Activated CD8-positive, alpha-beta memory T cell treated with anti-CD3 and anti-CD28 coated beads for 48 hours (primary cell): ENCODE measurements around the gene CLCF1.

ENCODE experiments used
- DNase-seq, 3 experiments: peaks; one replicate each; pipeline ENCODE4 v3.0.0-alpha.2; 2020; ENCODE audit warnings: low read depth in 2 of 3, low spot score in 2 of 3

Gene CLCF1

DNA sequence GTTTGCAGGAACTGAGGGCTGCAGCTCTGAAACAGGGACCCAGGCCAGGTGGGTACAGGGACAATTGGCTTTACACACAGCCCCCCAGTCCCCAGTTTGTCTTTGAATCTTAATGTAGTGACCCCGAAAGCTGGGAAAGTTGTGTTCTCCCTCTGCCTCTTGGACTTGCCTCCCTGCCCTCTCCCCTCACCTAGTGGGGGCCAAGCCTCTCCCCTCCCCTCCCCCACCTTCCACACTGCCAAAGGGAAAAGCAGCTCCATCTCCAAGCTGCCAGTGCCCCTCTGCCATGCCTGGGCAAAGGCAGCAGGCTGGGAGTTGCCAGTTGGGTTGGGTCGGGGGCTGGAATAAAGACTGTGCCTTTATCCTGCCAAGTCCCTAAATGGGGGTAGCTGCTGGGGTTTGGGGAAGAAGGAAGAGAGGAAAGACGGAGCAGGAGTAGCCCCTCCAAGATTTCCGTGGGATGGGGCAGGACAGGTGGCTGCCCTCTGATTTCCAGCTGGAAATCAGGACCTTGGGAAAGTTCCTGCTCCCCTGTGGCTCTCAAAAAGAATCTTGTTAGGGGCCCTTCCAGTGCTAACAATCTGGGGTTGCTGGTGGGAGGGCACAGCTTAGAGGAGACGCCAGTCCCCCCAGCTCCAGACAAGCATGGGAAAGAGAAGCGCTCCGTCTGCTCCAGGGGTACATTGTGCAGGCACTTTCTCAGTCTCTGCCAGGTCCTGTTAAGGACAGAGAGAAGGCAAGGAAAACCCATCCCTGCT, 2.8 kb upstream of the CLCF1 start:
- no peak for DNase-seq

DNA sequence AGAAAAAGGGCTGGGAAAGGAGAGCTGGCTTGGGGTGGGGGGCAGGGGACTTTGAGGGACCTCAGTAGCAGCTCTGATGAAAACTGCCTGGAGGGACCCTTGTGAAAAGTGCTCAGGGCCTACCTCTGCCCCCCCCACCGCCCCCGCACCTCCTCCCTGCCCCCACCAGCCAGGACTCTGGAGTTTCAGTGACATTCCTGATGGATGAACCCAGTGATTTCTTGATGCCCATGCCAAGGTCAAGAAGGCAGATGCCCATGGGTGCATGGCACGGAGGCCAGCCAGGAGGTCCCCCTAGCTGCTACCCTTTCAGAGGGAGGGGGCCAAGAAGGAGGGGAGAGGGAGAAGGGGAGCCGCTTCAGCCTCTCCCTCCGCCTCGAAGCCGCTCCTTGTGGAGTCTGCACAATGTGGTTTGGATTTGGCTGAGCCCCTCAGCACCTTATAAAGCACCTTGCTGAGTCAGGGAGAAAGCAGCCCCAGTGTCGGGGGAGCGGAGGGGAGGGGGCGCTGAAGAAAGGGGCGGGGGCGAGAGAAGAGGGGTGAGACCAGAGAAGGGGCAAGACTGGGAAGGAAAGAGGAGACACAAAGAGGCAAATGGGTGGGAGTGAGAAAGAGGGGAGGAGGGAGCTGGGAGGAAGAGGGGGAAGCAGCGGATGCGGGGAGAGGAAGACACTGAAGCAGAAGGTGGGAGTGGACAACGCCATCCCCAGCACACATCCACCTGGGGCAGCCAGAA, 2.1 kb upstream of the CLCF1 start:
- no peak for DNase-seq

DNA sequence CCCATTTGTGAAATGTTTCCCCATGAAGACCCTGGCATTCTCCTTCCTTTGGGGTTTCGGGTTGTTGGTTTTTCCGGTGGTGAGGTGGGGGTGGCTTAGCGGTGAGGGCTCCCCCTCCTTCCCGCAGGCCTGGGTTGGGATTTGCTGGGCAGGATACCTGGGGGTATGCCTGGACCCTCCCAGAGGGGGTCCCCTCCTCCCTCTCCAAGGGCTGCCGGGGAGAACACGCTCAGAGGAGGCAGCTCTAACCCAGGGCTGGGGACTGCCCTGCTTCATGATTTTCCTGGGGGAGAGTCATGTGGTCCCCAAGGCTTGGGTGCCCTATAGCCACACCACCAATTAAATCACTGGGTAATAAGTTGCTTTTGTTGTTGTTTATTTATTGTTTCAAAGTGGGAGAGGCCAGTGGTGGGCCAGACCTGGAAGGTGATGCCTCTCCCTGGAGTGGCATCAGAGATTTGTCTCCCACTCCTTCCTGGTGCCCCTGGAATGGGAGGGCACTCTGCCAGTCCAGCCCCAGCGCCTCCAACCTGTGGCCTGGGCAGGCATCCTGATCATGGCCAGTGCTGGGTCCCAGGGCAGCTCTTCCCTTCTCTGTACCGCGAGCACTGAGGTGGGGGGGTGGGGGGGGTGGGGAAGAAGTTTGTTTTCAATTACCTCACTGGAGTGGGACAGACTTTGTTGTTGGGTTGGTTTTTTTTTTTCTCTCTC, 1.3 kb upstream of the CLCF1 start:
- DNase-seq, result no peak

DNA sequence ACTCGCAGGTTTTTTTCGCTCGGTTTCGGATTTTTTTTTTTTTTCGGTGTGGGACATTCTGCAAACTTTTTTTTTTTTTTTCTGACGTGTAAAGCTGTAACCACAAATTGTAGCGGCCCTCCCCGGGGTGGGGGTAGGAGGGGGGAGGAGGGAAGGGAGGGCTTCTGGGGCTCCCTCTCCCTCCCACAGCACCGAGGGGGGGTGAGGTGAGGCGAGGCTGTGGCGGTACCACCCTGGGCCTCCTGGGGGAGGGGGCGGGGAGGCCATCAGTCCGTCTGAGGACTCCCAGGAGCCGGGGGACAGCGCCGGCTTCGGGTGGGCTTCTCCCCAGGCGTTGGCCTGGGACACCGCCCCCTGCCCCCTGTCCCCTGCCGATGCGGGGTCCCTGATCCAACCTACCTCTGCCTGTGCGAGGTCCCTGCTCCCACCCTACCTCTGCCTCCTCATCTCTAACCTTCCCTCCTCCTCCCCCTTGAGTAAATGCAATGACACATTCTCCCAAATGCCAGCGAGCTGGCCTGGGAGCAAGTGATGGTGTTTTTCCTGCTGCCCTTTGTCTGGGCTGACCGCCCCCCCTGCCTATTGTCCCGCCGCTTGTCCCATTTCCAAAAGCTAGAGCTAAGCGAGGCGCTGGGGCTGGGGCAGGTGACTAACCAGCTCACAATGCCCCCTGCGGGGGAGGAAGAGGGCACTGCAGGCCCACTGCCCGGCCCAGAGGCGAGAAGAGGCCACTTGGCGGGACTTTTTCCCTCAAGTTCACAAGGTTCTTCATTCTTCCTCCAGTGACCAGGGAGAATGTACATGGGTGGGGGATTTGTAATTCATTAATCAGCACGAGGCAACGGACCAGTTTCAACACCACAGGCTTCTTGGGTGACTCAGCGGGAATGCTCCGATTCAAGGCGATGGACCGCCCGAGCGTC, 511 bp upstream of the CLCF1 start:
- DNase-seq, result peak in 1 of 3 experiments; percentile 54

DNA sequence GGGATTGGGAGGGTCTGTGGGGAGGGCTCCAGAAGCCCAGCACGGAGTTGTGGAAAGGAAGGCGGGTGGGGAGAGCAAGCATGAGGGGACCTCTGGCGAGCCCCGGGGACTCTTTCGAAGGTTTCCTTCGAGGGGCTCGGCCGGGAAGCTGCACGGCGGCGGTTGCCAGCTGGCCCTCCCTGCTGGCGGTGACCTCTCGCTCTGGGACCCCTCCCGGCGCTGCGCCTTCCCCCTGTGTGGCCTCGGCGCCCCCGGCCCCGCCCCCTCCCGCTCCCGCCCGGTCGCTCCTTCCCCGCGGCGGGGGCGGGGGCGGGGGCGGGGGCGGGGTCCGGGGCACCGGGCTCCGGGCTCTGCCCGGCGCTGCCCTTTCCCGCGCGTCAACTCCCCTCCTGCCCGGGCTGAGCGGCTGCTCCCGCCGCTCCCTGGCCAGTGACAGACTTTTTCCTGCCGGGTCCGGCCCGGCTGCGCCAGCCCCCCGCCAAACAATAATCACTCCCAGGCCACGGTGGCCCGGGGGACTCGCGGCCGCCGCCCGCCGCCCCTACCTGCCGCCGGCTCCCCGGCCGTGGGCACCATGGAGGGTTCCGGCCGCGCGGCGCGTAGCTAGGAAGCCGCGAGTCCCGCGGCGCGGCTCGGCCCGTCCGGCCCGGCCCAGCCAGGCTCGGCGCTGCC, 941 bp downstream of the CLCF1 start:
- no peak for DNase-seq

DNA sequence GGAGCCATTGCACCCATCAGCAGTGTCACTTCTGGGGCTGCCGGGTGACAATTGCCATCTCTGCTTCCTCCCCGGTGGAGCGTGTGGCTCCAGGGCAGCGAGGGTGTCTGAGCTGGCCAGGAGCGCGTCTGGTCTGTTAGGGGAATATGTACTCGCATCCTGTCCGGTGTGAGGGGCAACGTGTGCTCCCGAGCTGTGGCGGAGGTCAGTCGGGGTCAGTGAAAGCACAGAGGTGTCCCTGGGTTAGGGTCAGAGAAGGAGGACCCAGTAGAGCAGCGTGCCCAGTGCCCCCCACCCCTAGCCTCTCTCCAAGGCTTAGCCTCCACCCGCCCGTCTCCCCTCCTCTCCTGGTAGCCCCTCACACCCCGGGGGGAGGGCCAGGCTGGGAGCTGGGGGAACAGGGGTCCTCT, 1.5 kb downstream of the CLCF1 start:
- no peak for DNase-seq

DNA sequence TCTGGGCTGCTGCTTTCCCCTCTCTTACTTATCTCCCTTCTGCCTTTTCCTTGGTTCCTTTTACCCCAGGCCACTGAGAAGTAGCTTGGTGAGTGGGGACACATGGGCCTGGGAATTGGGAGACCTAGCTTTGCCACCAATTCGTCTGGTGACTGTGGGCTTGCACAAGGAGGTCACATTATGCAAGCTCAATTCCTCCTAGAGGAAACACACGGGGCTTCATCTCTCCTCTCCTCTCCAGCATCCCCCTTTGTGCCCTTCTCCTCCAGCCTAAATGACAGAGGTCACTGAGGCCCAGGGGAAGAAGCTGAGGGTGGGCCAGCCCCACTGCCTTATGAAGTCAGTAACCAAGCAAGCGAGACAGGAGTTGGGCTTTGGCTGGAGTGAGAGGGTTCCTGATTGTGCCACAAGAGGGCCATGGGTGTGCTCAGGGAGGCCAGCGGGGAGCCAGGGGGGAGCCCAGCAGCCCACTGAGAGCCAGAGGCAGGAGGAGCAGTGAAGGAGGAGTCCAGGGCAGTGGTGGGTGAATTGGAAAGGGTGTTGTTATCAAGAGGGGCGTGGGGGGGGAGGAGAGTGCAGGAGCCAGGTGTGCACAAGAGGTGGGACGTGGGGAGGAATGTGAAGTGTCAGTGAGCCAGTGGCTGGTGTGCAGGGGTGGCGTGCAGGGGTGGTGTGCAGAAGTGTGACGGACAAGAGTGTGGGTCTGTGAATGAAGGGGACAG, 2.0 kb downstream of the CLCF1 start:
- DNase-seq, result no peak

DNA sequence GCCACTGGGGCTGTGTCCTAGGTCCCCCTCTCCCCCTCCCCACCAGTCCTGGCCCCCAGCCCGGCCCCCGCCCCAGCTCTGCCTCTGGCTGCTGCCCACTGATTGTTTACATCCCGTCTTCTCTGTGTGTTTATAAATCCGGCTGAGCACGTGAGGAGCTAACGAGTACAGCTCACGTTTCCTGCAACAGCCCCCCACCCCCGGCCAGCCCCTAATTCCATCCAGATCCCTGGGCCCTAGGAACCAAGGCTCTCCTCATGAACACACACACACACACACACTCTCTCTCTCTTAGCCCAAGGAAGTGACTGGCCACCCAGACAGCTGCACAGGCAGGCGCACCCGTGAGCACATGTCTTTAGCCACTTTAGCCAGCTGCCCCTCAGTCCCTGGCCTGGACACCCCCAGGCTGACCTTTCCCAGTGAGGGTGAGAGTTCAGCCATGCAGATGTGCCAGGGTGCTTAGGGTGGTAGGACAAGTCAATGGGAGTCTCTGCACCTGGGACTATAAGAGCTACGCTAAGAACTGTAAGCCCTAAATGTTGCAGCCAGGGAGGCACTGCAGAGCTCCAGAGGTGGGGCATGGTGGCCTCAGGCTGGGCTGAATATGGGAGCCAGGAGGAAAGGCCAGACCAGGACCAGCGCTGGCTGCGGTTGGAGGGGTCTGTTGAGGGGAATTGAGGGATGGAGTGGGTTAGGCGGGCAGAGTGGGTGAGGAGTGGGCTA, 2.9 kb downstream of the CLCF1 start:
- no peak for DNase-seq

DNA sequence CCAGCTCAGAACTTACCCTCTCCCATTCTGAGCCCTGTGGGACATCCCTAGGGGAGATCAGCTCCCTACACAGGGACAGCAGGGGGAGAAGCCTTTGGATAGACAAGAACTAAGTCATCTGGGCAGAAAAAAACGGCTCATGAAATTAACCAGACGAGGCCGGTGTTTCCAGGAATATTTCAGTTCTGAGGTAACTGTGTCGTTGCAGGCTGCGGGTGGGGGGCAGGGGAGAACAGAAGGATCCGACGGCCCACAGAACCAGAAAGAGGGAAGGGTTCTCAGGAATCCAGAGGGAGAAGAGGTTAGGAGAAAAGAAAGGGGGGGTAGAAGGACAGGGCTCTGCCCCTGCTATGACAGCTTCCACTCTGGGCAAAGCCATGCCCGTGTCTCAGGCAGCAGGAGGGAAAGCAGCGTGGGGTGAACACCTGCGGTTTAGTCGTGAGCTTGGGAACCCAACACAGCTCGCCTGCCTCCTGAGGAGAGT, 3.6 kb downstream of the CLCF1 start:
- no peak for DNase-seq

DNA sequence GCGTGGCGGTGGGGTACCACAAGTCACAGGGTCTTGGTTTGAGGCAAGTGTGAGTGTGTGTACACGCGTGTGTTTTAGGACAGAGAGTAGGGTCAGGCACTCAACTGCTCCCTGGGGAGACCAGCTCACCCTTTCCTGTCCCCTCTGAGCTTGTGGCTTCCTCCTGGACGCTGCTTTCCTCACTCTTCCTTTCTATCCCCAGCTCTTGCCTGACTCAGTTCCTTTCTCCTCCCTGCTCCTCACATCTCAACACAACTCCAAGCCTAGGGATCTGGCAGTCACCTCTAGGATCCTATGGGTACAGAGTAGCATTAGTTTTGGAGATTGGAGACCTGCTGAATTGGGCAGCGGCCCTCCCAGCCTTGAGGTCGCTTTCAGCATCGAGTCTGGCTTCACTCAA, 4.1 kb downstream of the CLCF1 start:
- no peak for DNase-seq

DNA sequence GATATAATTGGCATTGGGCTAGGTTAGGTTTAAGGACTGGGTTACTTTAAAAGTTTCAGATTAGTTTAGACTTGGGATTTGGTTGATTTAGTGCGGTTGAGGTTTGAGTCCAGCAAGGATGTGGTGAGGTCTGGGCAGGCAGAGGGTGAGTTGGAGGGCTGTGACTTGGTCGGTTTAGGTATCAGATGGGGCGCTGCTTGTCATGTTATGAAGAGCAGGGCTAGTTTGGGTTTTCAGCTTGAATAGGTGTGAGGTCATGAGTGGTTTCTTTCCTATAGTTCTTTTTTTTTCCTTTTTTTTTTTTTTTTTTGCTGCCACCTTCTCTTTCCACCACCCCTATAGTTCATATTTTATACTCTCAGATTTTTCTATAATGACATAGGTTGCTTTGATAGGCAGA, 4.8 kb downstream of the CLCF1 start:
- DNase-seq, result no peak

DNA sequence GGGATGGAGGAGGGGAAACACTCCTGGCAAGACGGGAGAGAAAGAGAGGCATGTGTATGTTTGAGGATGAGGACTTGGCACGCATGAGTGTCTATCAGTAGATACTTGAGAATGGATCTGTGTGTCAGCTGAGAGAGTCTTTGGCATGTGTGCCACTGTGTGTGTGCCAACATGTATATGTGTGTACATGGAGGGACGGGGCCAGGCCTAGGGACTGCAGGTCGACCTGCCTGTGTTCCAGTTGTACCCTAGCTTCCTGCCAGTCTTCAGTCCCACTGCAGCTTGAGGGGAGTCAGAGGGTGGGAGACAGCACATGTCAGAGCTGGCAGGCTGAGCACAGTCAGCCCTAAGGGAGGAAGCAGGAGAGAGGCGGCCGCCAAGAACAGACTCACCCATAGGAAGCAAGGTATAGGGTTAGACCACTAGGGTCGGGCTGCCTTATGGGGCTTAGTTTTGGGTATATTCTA, 5.6 kb downstream of the CLCF1 start:
- DNase-seq, result no peak

DNA sequence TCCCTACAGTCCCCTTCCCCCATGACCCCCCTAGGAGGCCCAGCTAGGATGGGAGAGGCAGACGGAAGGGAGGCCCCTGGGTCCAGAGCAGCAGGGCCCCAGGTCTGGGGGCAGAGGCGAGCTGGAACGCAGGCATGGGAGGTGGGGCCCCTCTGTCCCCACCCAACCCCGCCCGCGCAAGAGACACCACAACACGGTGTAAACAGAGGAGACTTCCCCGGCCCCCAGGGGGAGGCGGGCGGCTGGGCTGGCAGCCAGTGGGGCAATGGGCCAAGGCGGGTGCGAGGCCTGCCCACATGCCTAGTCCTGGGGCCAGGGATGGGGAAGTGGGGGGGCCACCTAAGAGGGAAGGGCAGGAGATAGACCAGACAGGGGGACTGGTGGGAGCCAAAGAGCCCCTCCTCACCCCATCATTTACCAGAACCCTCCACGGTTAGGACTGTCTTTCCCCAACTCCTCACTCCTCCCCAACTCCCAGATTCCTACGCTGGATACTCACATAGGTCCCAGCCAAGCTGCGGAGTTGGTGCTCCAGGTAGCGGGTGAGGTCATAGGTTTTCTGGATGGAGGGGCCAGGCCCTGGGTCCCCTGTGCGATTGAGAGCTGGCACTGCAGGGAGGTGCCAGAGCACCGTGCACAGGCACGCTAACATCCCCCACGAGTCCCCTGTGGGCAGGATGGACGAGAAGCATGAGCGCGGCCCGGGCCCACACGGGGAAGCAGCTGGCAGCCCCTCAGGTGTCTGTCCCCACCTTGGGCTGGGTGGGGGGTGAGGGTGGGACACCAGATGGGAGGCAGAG, 6.2 kb downstream of the CLCF1 start:
- DNase-seq, result no peak

DNA sequence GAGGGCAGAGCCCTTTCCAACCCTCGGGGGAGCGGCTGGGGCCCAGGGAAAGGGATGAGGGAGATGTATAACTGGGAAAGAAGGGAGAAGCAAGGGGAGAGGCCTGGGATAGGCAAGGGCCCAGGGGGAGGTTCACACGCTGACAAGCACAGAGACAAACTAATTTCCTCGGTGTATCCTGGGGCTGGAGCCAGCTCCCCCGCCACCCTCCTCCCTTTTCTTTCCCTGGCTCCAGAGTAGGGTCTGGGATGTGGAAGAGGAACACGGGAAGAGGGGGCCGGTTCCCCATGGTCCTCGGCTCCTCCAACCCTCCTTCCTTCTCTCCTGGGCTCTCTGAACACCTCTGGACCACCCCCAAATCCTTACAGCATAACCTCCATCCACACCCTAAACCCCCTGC, 6.9 kb downstream of the CLCF1 start:
- no peak for DNase-seq

DNA sequence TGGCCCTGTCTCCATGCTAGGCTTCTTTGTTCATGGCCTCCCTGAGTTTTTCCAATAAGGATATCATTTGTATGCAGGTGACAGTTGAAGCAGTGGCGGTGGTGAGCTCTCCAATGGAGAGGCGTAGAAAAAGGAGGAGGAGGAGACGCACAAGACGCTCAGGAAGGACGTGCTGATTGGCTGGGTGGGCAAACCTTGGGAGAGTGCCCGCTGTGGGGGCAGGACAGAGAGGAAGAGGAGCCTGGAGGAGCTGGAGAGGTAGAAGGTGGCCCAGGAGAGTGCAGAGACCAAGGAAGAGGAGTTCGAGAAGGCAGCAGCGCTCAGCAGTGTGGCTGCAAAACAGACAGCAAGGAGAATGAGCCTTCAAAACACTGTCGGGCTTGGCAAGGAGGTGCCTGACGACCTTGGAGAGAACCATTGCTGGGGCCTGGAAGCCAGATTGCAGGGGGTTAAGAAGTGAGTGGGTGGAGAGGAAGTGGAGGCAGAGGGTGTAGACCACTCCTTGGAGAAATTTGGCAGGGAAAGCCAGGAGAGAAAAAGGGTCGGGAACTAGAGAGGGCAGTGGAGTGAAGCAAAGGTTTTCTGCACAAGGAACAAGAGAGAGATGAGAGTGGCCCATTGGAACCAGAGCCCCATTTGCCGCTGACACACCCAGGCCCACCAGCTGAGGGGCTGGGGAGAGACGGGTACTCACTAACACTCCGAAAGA, 7.5 kb downstream of the CLCF1 start:
- DNase-seq, result no peak

DNA sequence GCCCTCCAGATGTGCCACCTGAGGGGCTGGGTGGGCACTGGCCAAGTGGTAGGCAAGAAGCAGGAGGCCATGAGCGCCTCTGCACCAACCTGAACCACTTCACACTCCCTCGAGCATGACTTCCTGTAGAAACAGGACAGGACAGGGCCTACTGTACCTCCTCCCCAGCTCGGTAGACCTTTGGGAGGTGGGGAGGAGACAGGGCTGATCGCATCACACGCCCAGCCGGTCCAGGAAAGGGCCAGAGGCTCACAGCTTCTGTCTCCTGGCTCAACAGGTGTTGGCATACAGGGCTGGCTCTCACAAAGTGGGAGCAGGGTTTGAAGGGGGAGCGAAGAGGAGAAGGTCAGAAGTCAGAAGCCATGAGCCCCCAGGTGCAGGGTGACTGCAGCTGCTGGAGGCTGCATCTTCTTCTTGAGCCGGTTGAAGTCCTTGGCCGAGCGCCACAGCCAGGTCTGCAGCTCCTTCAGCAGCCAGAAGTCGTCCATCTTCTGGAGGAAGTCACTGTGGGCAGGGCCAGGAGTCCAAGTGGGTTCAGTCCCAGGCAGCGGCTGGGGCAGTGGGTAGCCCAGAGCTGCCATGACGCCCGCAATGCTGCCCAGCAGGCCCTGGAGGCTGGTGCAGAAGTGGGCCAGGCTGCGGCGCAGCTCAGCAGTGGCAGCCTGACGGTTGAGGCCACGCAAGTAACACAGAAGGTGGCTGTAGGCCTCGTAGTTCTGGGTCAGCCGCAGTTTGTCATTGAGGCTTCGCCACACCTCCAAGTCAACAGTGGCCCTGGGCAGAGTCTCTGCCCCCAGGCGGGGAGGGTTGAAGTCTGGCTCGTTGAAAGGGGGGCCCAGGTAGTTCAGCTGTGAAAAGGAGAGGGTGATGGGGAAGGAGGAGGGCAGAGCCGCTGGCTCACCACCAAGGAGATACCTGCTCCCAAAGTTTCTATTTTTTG, 8.3 kb downstream of the CLCF1 start:
- DNase-seq, result no peak
